Endothelial cell of umbilical vein (primary cell): ENCODE measurements around the gene MST1.

Experiments
- CTCF ChIP-seq, 2 donors: IDR thresholded peaks; 1 replicate in 1 of 2; 2 replicates in 1 of 2; pipeline ENCODE4 v1.5.1; 2011; ENCODE audit warnings: low read length in 2 of 2, mild to moderate bottlenecking in 2 of 2, moderate library complexity in 2 of 2, control low read depth in 1 of 2, inconsistent platforms in 1 of 2, low read depth in 1 of 2; ENCODE audit not compliant: insufficient read depth in 1 of 2; ENCODE audit errors: extremely low read depth in 1 of 2
- EZH2 ChIP-seq: IDR thresholded peaks from 2 replicates; pipeline ENCODE4 v1.6.1; 2012; ENCODE audit warnings: borderline replicate concordance, low read depth, mild to moderate bottlenecking, moderate library complexity, low read length, inconsistent platforms; ENCODE audit not compliant: severe bottlenecking
- MAX ChIP-seq: IDR thresholded peaks from 2 replicates; pipeline ENCODE4 v1.6.1; 2011; ENCODE audit not compliant: insufficient read depth, insufficient read length
- POLR2AphosphoS5 ChIP-seq: IDR thresholded peaks from 2 replicates; pipeline ENCODE4 v1.6.1; 2012; ENCODE audit warnings: low read depth, mild to moderate bottlenecking, control low read depth, low read length, moderate library complexity; ENCODE audit not compliant: insufficient read depth

- TF ChIP-seq CTCF (IDR thresholded peaks at IDR 0.05; ENCODE audit: extremely low read depth in 1 of 2, insufficient read depth in 1 of 2, low read depth in 1 of 2, low read length in 2 of 2) (no peak), POLR2AphosphoS5 (no peak), EZH2 (no peak), MAX (no peak)
These were observed 24.2 kb upstream of the MST1 start for GRCh38 chr3:49713336-49714105.
